HepG2 (cell line): ENCODE data around the gene STMND1. TPM values are rescaled to one million over a fixed set of nuclear protein-coding genes. Genes with fewer than 3 reads are reported as not detected.

Source experiments
- DPF2 ChIP-seq: sonication (generic); formaldehyde crosslinking; IDR thresholded peaks from 2 replicates; pipeline ENCODE4 v1.4.0; 2020; ENCODE audit warnings: mild to moderate bottlenecking, low read depth, missing genetic modification reagents, borderline replicate concordance
- FOXA1 ChIP-seq, 2 experiments: fragments of 450-650 bp in 1 of 2; sonication (generic) in 1 of 2; formaldehyde crosslinking in 1 of 2; IDR thresholded peaks; 2 replicates each; pipeline versions ENCODE4 v1.4.0 to v1.6.1; 2016 to 2020; ENCODE audit warnings: missing genetic modification reagents in 1 of 2
- FOXJ3 ChIP-seq: sonication (generic); formaldehyde crosslinking; IDR thresholded peaks from 2 replicates; pipeline ENCODE4 v1.4.0; 2020; ENCODE audit warnings: missing genetic modification reagents, mild to moderate bottlenecking, borderline replicate concordance
- FOXM1 ChIP-seq: sonication (generic); formaldehyde crosslinking; IDR thresholded peaks from 2 replicates; pipeline ENCODE4 v1.5.0; 2020; ENCODE audit warnings: missing genetic modification reagents
- KAT7 ChIP-seq: IDR thresholded peaks from 2 replicates; pipeline ENCODE4 v1.6.1; 2018; ENCODE audit warnings: borderline replicate concordance, missing compliant biosample characterization
- KDM1A ChIP-seq: IDR thresholded peaks from 2 replicates; pipeline ENCODE4 v1.6.1; 2016; ENCODE audit warnings: missing compliant biosample characterization
- LCORL ChIP-seq, 2 experiments: fragments of 450-650 bp in 1 of 2; sonication (generic) in 1 of 2; formaldehyde crosslinking in 1 of 2; IDR thresholded peaks; 2 replicates each; pipeline versions ENCODE4 v1.5.0 to v1.6.1; 2017 to 2020; ENCODE audit warnings: antibody characterized with exemption in 1 of 2, missing genetic modification reagents in 1 of 2
- MED13 ChIP-seq: sonication (generic); formaldehyde crosslinking; IDR thresholded peaks from 2 replicates; pipeline ENCODE4 v1.5.0; 2020; ENCODE audit warnings: missing genetic modification reagents
- MNT ChIP-seq: fragments of 450-650 bp; IDR thresholded peaks from 2 replicates; pipeline ENCODE4 v1.6.1; 2016
- NCOA2 ChIP-seq: sonication (generic); formaldehyde crosslinking; IDR thresholded peaks from 2 replicates; pipeline ENCODE4 v1.8.0; 2022; ENCODE audit warnings: inconsistent platforms
- RFX3 ChIP-seq: IDR thresholded peaks from 2 replicates; pipeline ENCODE4 v1.6.1; 2016; ENCODE audit warnings: missing biosample characterization, missing genetic modification reagents
- SP4 ChIP-seq: sonication (generic); formaldehyde crosslinking; IDR thresholded peaks from 2 replicates; pipeline ENCODE4 v1.8.1; 2023; ENCODE audit warnings: mild to moderate bottlenecking, missing genetic modification reagents
- SRSF9 ChIP-seq: fragments of 200-400 bp; formaldehyde crosslinking; IDR thresholded peaks from 2 replicates; pipeline ENCODE4 v1.6.1; 2018; ENCODE audit warnings: borderline replicate concordance, mild to moderate bottlenecking, low read depth, low read length; ENCODE audit not compliant: insufficient read depth, poor library complexity, severe bottlenecking
- ZBTB21 ChIP-seq: sonication (generic); formaldehyde crosslinking; IDR thresholded peaks from 2 replicates; pipeline ENCODE4 v1.4.0; 2020; ENCODE audit warnings: missing genetic modification reagents
- ZNF441 ChIP-seq: sonication (generic); formaldehyde crosslinking; IDR thresholded peaks from 2 replicates; pipeline ENCODE4 v1.7.0; 2021; ENCODE audit warnings: missing genetic modification reagents, borderline replicate concordance
- ZNF460 ChIP-seq: sonication (generic); formaldehyde crosslinking; IDR thresholded peaks from 2 replicates; pipeline ENCODE4 v1.5.1; 2020; ENCODE audit warnings: missing genetic modification reagents, mild to moderate bottlenecking, borderline replicate concordance
- ZNF512 ChIP-seq: sonication (generic); formaldehyde crosslinking; IDR thresholded peaks from 2 replicates; pipeline ENCODE4 v1.4.0; 2020; ENCODE audit warnings: mild to moderate bottlenecking, missing genetic modification reagents
- polyA plus RNA-seq, 8 experiments: library from polyadenylated mRNA; depleted of rRNA in 3 of 8; stranded (reverse) in 7 of 8; unstranded in 1 of 8; fragments of >200 nt; fragmentation: Illumina TruSeq in 4 of 8; extraction: Trizol in 4 of 8; gene quantifications; 2 replicates each; pipeline versions ENCODE4 v1.2.1 to v1.2.3, GENCODE V29; 2011 to 2016; ENCODE audit warnings: low read depth in 4 of 8, missing spikeins in 1 of 8, mixed read lengths in 1 of 8; ENCODE audit not compliant: insufficient read depth in 1 of 8
- total RNA-seq, 5 experiments: library from RNA; depleted of rRNA; stranded (reverse); fragments of >200 nt; fragmentation: Illumina TruSeq; extraction: Trizol; gene quantifications; 2 replicates each; pipeline ENCODE4 v1.2.3, GENCODE V29; 2016; ENCODE audit warnings: low read depth in 1 of 5
- TF ChIP-seq, protein P1 (sequence below): sonication (generic); formaldehyde crosslinking; IDR thresholded peaks from 2 replicates; pipeline ENCODE4 v1.9.0; 2021; ENCODE audit warnings: mild to moderate bottlenecking, missing genetic modification reagents
- TF ChIP-seq, protein P2 (sequence below): sonication (generic); formaldehyde crosslinking; IDR thresholded peaks from 2 replicates; pipeline ENCODE4 v1.4.0; 2020; ENCODE audit warnings: mild to moderate bottlenecking, missing genetic modification reagents

The STMND1 gene
- total and polyA plus RNA-seq, 2 of the 13 experiments (the other 11 are each of a cell fraction or from before 2014, with no cell fraction given): not detected

DNA sequence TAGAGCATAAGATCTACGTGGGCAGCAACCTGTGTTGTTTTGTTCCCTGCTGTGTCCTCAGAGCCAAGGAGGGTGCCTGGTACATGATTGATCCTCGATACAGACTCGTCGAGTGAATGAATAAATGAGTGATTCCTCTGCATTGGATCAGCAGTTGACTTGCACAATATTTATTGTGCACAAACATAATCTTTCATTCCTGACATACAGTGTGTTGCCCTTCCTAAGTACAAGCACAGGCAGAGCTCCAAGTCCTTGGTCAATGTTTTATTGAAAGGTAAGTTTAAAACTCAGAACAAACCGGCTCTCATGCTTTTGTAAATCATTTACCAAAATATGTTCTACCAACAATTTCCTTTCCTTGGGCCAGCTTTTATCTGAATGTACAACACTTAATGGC, 57.4 kb downstream of the STMND1 start (continued):
- TF ChIP-seq, protein P1, sequence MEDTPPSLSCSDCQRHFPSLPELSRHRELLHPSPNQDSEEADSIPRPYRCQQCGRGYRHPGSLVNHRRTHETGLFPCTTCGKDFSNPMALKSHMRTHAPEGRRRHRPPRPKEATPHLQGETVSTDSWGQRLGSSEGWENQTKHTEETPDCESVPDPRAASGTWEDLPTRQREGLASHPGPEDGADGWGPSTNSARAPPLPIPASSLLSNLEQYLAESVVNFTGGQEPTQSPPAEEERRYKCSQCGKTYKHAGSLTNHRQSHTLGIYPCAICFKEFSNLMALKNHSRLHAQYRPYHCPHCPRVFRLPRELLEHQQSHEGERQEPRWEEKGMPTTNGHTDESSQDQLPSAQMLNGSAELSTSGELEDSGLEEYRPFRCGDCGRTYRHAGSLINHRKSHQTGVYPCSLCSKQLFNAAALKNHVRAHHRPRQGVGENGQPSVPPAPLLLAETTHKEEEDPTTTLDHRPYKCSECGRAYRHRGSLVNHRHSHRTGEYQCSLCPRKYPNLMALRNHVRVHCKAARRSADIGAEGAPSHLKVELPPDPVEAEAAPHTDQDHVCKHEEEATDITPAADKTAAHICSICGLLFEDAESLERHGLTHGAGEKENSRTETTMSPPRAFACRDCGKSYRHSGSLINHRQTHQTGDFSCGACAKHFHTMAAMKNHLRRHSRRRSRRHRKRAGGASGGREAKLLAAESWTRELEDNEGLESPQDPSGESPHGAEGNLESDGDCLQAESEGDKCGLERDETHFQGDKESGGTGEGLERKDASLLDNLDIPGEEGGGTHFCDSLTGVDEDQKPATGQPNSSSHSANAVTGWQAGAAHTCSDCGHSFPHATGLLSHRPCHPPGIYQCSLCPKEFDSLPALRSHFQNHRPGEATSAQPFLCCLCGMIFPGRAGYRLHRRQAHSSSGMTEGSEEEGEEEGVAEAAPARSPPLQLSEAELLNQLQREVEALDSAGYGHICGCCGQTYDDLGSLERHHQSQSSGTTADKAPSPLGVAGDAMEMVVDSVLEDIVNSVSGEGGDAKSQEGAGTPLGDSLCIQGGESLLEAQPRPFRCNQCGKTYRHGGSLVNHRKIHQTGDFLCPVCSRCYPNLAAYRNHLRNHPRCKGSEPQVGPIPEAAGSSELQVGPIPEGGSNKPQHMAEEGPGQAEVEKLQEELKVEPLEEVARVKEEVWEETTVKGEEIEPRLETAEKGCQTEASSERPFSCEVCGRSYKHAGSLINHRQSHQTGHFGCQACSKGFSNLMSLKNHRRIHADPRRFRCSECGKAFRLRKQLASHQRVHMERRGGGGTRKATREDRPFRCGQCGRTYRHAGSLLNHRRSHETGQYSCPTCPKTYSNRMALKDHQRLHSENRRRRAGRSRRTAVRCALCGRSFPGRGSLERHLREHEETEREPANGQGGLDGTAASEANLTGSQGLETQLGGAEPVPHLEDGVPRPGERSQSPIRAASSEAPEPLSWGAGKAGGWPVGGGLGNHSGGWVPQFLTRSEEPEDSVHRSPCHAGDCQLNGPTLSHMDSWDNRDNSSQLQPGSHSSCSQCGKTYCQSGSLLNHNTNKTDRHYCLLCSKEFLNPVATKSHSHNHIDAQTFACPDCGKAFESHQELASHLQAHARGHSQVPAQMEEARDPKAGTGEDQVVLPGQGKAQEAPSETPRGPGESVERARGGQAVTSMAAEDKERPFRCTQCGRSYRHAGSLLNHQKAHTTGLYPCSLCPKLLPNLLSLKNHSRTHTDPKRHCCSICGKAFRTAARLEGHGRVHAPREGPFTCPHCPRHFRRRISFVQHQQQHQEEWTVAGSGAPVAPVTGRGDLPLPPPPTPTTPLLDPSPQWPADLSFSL (CRISPR knock-in tag): no peak
- TF ChIP-seq ZNF460 (CRISPR knock-in tag): no peak
- peak; percentile 52; the same call in 1 of the 2 replicates for TF ChIP-seq FOXJ3 (CRISPR knock-in tag)
- no peak for TF ChIP-seq MNT
- TF ChIP-seq SRSF9: no peak
- TF ChIP-seq KAT7 (CRISPR knock-in tag): no peak
- TF ChIP-seq FOXA1 (IDR thresholded peaks at IDR 0.05): no peak
- peak; percentile 54 for TF ChIP-seq FOXA1 (CRISPR knock-in tag; IDR thresholded peaks at IDR 0.05)
- no peak for TF ChIP-seq SP4 (CRISPR knock-in tag)
- TF ChIP-seq RFX3: no peak
- TF ChIP-seq FOXM1 (CRISPR knock-in tag): no peak
- TF ChIP-seq MED13: no peak
- peak; percentile 33; the same call in 1 of the 2 replicates for TF ChIP-seq NCOA2 (CRISPR knock-in tag)
- TF ChIP-seq ZBTB21: no peak
- TF ChIP-seq, protein P2, sequence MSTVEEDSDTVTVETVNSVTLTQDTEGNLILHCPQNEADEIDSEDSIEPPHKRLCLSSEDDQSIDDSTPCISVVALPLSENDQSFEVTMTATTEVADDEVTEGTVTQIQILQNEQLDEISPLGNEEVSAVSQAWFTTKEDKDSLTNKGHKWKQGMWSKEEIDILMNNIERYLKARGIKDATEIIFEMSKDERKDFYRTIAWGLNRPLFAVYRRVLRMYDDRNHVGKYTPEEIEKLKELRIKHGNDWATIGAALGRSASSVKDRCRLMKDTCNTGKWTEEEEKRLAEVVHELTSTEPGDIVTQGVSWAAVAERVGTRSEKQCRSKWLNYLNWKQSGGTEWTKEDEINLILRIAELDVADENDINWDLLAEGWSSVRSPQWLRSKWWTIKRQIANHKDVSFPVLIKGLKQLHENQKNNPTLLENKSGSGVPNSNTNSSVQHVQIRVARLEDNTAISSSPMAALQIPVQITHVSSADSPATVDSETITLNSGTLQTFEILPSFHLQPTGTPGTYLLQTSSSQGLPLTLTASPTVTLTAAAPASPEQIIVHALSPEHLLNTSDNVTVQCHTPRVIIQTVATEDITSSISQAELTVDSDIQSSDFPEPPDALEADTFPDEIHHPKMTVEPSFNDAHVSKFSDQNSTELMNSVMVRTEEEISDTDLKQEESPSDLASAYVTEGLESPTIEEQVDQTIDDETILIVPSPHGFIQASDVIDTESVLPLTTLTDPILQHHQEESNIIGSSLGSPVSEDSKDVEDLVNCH (CRISPR knock-in tag): no peak
- TF ChIP-seq ZNF441 (CRISPR knock-in tag): no peak
- no peak for TF ChIP-seq ZNF512 (CRISPR knock-in tag)
- no peak for TF ChIP-seq LCORL (IDR thresholded peaks at IDR 0.05)
- TF ChIP-seq LCORL (CRISPR knock-in tag; IDR thresholded peaks at IDR 0.05): no peak
- no peak for TF ChIP-seq KDM1A (CRISPR knock-in tag)
- TF ChIP-seq DPF2 (CRISPR knock-in tag): 0 out of 2 replicates have a peak, but pooled peaks have one; percentile 55
